GM21390 (cell line): ENCODE measurements around the gene SLITRK5.

Source experiments
- ATAC-seq: cut with Tn5 transposase; IDR thresholded peaks from one replicate; pipeline ENCODE4 v1.9.1; 2021; ENCODE audit not compliant: unreplicated experiment

The SLITRK5 gene

DNA sequence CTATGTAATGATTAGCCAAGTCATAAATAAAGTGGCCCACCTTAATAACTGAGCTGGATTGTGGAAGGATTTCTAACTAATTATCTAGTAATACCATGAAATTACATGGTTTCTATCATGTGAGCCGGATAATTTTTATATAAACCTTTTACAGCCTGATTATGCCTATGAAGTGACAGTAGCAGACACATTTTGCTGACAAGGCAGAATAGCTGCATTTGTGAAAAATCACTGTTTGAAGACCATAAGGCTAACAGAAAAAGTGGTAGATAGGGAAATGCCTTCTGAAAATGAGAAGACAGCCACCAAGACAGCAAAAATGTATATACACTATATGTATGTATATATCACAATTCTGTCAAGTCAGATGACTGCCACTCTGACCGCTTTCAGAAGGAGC, 27.1 kb downstream of the SLITRK5 start:
- ATAC-seq = no peak

DNA sequence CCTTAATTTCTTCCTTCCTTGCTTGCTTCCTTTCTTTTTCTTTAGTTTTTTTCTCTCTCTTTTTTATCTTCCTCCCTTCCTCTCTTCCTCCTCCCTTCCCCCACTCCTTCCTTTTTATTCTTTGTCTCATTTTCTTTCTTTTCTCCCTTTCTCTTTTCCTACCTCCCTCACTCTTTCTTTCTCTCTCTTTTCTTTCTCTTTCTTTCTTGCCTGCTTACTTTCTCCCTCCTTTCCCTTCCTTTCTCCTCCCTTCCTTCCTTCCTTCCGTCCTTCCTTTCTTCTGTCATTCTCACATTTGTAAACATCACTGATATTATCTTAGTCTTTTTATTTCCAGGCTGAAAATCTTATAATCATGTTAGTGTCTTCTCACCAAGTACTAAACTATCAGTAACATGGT, 38.8 kb downstream of the SLITRK5 start:
- ATAC-seq = no peak

DNA sequence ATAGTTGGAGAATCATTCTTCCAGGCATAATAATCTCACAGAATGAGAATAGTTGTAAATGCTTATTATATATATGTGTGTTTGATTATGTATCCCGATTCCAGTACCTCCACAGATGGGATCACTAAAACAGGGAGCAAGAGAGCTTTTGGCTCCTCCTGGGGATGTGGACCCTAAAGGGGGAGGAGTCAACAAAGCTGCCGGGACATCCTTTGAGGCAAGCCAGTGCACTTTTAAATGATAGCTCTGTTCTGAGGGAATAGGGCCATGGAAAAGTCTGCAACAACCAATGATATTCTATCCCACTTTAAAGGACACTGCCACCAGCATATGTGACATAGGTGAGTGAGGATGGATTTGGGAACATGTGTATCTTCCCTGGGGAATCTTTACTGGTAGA, 40.8 kb downstream of the SLITRK5 start:
- ATAC-seq = no peak
